Astrocyte of the cerebellum (primary cell): Measurements from ENCODE around the gene FASLG.
"Not testable (repeated sequence)": the region's sequence is repeated elsewhere in the genome, so short reads cannot be mapped to it uniquely, and the experiment has no call there.

ENCODE experiments used
- DNase-seq: peaks from one replicate; pipeline ENCODE4 v3.0.0-alpha.2; 2011; ENCODE audit warnings: low read depth
- H3K4me3 ChIP-seq: 2 replicates; pipeline ENCODE4 v1.5.1; 2011; ENCODE audit warnings: mild to moderate bottlenecking, low read depth, low read length, moderate library complexity
- in situ Hi-C: cut with HindIII; loops from 2 replicates; pipeline ENCODE4 v1.10.0; 2017; ENCODE audit warnings: low sequenced_read_pairs
- TF ChIP-seq, protein P1 (sequence below): IDR thresholded peaks from 2 replicates; pipeline ENCODE4 v1.5.1; 2012; ENCODE audit warnings: low read length, low read depth, moderate library complexity, mild to moderate bottlenecking; ENCODE audit errors: missing control alignments

FASLG gene, protein sequence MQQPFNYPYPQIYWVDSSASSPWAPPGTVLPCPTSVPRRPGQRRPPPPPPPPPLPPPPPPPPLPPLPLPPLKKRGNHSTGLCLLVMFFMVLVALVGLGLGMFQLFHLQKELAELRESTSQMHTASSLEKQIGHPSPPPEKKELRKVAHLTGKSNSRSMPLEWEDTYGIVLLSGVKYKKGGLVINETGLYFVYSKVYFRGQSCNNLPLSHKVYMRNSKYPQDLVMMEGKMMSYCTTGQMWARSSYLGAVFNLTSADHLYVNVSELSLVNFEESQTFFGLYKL

GRCh38 chr1:172658871-172659453 lies at the start of gene FASLG:
TSS of gene FASLG (plus strand) at chr1:172659103. CDS start at chr1:172659202, 99 bp downstream.
- no peak for DNase-seq
- in situ Hi-C loops = no loop called here
- TF ChIP-seq, protein P1, sequence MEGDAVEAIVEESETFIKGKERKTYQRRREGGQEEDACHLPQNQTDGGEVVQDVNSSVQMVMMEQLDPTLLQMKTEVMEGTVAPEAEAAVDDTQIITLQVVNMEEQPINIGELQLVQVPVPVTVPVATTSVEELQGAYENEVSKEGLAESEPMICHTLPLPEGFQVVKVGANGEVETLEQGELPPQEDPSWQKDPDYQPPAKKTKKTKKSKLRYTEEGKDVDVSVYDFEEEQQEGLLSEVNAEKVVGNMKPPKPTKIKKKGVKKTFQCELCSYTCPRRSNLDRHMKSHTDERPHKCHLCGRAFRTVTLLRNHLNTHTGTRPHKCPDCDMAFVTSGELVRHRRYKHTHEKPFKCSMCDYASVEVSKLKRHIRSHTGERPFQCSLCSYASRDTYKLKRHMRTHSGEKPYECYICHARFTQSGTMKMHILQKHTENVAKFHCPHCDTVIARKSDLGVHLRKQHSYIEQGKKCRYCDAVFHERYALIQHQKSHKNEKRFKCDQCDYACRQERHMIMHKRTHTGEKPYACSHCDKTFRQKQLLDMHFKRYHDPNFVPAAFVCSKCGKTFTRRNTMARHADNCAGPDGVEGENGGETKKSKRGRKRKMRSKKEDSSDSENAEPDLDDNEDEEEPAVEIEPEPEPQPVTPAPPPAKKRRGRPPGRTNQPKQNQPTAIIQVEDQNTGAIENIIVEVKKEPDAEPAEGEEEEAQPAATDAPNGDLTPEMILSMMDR = no peak
- no peak within 1 kb of the TSS for H3K4me3 ChIP-seq

- H3K4me3 ChIP-seq = no peak overlapping the region
- DNase-seq = no peak
- TF ChIP-seq, protein P1 = peak; percentile 9
- in situ Hi-C loops = no loop called here
These were observed 49.4 kb upstream of the FASLG start for GRCh38 chr1:172609528-172609927.

- TF ChIP-seq, protein P1 = no peak
- DNase-seq = no peak
- in situ Hi-C loops = no loop called here
- H3K4me3 ChIP-seq = no peak overlapping the region
These were observed 46.4 kb upstream of the FASLG start for GRCh38 chr1:172612478-172612877.

DNA sequence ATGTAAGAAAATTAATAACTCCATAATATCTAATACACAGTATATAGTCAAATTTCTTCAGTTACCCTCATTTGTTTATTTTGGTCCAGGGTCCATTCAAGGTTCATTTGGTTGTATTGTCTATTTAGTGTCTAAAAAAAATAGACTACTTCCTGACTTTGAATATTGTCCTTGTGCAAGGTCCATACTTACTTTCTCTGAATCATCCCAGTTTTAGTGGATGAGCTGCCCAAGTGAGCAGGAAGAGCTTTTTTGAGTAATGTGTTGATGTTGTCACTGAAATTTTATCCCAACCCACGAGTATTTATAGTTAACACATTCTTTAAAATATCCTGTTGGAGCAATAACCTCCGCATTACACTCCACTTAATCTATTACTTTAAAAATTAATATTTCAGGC lies 45.6 kb upstream of the FASLG start:
- in situ Hi-C loops = no loop called here
- H3K4me3 ChIP-seq = no peak overlapping the region
- no peak for DNase-seq
- TF ChIP-seq, protein P1 = no peak

- H3K4me3 ChIP-seq = no peak overlapping the region
- TF ChIP-seq, protein P1 = no peak
- in situ Hi-C loops = no loop called here
- DNase-seq = no peak
These were observed 42.7 kb upstream of the FASLG start for GRCh38 chr1:172616195-172616594.

DNA sequence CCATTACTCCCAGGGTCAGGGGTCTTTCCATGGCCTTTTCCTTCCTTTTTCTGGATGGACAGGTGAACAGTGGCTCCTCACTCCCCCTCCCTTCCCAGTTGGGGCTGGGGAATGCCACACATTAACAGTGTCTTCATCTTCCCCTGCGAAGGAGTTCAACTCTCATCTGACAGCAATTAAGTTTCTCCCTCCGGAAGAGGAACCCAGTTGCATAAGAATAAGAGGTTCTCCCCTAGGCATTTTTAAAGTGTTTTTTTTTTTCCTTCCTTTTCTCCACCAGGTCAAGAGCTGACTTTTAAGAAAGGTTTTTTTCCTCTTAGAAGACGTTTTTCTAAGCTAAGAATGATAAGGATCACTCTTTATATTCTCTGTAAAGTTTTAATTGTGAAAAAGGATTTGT lies 42.3 kb upstream of the FASLG start:
- H3K4me3 ChIP-seq = no peak overlapping the region
- TF ChIP-seq, protein P1 = no peak
- no peak for DNase-seq
- in situ Hi-C loops = no loop called here

DNA sequence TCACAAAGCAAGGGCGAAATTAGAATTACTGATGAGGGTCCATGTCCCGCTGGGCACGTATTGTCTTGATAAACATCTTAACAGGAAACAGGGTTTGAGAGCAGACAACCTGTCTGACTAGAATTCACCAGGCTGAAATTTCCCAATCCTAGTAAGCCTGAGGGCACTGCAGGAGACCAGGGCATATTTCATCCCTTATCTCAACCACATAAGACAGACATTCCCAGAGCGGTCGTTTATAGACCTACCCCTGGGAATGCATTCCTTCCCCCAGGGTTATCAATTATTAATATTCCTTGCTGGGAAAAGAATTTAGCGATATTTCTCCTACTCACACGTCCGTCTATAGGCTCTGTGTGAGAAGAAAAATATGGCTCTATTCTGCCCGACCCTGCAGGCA lies 38.3 kb upstream of the FASLG start:
- in situ Hi-C loops = not testable (repeated sequence)

More for the DNA sequence above, 38.3 kb upstream of the FASLG start:
- not testable (repeated sequence) for H3K4me3 ChIP-seq, DNase-seq
